Measurements from ENCODE around the gene MEX3D.
A peak's percentile ranks its signal among the peaks of the same experiment; 100 is the strongest.

Gene MEX3D

DNA sequence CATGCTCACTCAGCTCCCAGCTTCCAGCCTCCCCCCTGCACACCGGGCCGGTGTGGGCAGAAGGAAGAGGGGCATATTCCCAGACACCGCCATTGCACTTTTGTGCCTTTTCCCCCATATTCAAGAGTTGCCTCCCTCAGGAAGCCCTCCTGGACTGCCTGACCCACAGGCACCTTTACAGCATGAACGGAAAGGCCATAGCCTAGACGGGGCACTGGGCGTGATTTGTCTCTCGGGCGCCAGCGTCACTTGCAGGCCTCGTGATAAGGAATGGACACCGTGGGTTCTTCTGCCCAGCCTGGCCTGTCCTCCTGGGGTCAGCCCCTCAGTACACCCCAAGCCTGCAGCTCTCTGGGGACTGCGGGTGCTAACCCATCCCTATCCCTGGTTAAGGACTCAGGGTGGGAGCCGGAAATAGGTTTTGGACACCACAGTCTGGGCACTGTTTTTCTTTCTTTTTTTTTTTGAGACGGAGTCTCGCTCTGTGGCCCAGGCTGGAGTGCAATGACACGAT lies 38.1 kb upstream of the MEX3D start:
- Histone ChIP-seq H3K9me3 (ENCODE audit: insufficient read depth, low read depth, low read length) (no peaks in the 10 kb centered on the region), H4K20me1 (ENCODE audit: insufficient read depth, low read length, poor library complexity, severe bottlenecking) (peaks cover 14% of the 10 kb centered on the region), H3K9ac (ENCODE audit: low read depth, low read length, poor library complexity, severe bottlenecking) (peak overlapping the region; percentile 97), H3K79me2 (ENCODE audit: insufficient read depth, low read length) (peaks cover 38% of the 10 kb centered on the region), H3K9me2 (replicated peaks; ENCODE audit: low read depth, low read length) (no peaks in the 10 kb centered on the region), H3K27me3 (ENCODE audit: insufficient read depth, low read length, poor library complexity, severe bottlenecking) (no peaks in the 10 kb centered on the region), H3K4me3 (ENCODE audit: low read length, poor library complexity, severe bottlenecking) (peak overlapping the region; percentile 100), H3K36me3 (ENCODE audit: insufficient read depth, low read length) (peaks cover 16% of the 10 kb centered on the region; the same call in 1 of the 2 replicates), H3F3A (ENCODE audit: low read depth) (peaks cover 6% of the 10 kb centered on the region; the same call in 1 of the 2 replicates), H3K4me2 (ENCODE audit: low read depth, low read length, poor library complexity, severe bottlenecking) (peak overlapping the region; percentile 93), H3K4me1 (ENCODE audit: insufficient read depth, low read length, poor library complexity, severe bottlenecking) (peaks cover 8% of the 10 kb centered on the region), H2AFZ (ENCODE audit: low read length) (peak overlapping the region; percentile 65)
- no peak for TF ChIP-seq CTCF (conservative IDR thresholded peaks at IDR 0.05; ENCODE audit: low read length)
- no peak for TF ChIP-seq EZH2phosphoT487 (IDR thresholded peaks at IDR 0.05; ENCODE audit: borderline replicate concordance)

GRCh38 chr19:1605236-1606137 lies 37.4 kb upstream of the MEX3D start, which contains the start of gene UQCR11:
Gene UQCR11, minus strand, starts transcription at chr19:1605462. Its CDS starts 53 bp downstream, at chr19:1605409.
- Histone ChIP-seq H3K4me1 (ENCODE audit: insufficient read depth, low read length, poor library complexity, severe bottlenecking) (peaks cover 8% of the 10 kb centered on the region), H4K20me1 (ENCODE audit: insufficient read depth, low read length, poor library complexity, severe bottlenecking) (peaks cover 14% of the 10 kb centered on the region), H3K36me3 (ENCODE audit: insufficient read depth, low read length) (peaks cover 10% of the 10 kb centered on the region; the same call in 1 of the 2 replicates)

More at GRCh38 chr19:1605236-1606137, 37.4 kb upstream of the MEX3D start, which contains the start of gene UQCR11:
- no peaks in the 10 kb centered on the region for H3K9me3 ChIP-seq (ENCODE audit: insufficient read depth, low read depth, low read length)
- no peaks in the 10 kb centered on the region for H3K27me3 ChIP-seq (ENCODE audit: insufficient read depth, low read length, poor library complexity, severe bottlenecking)
- no peaks in the 10 kb centered on the region for H3K9me2 ChIP-seq (replicated peaks; ENCODE audit: low read depth, low read length)
- peaks cover 45% of the 10 kb centered on the region for H3K79me2 ChIP-seq (ENCODE audit: insufficient read depth, low read length)
- H3K4me2 ChIP-seq (ENCODE audit: low read depth, low read length, poor library complexity, severe bottlenecking): peak within 1 kb of the TSS; percentile 93
- peak within 1 kb of the TSS; percentile 92 for H2AFZ ChIP-seq (ENCODE audit: low read length)
- H3K4me3 ChIP-seq (ENCODE audit: low read length, poor library complexity, severe bottlenecking): peak within 1 kb of the TSS; percentile 100
- TF ChIP-seq EZH2phosphoT487 (IDR thresholded peaks at IDR 0.05; ENCODE audit: borderline replicate concordance) (no peak), CTCF (conservative IDR thresholded peaks at IDR 0.05; ENCODE audit: low read length) (peak; percentile 53)
- peak within 1 kb of the TSS; percentile 97 for H3K9ac ChIP-seq (ENCODE audit: low read depth, low read length, poor library complexity, severe bottlenecking)
- peaks cover 6% of the 10 kb centered on the region; the same call in 1 of the 2 replicates for H3F3A ChIP-seq (ENCODE audit: low read depth)

Data from Loucy (cell line).